Stimulated activated CD8-positive, alpha-beta memory T cell treated with anti-CD3 and anti-CD28 coated beads, Interleukin-15, amount 100 ng/mL, for 48 hours (primary cell): ENCODE measurements around the gene BRAT1.
"Not testable (repeated sequence)": the region's sequence is repeated elsewhere in the genome, so short reads cannot be mapped to it uniquely, and the experiment has no call there.

Experiments used
- DNase-seq, 2 donors: peaks; one replicate each; pipeline ENCODE4 v3.0.0-alpha.2; 2020; ENCODE audit warnings: low read depth in 2 of 2

Gene BRAT1

DNA sequence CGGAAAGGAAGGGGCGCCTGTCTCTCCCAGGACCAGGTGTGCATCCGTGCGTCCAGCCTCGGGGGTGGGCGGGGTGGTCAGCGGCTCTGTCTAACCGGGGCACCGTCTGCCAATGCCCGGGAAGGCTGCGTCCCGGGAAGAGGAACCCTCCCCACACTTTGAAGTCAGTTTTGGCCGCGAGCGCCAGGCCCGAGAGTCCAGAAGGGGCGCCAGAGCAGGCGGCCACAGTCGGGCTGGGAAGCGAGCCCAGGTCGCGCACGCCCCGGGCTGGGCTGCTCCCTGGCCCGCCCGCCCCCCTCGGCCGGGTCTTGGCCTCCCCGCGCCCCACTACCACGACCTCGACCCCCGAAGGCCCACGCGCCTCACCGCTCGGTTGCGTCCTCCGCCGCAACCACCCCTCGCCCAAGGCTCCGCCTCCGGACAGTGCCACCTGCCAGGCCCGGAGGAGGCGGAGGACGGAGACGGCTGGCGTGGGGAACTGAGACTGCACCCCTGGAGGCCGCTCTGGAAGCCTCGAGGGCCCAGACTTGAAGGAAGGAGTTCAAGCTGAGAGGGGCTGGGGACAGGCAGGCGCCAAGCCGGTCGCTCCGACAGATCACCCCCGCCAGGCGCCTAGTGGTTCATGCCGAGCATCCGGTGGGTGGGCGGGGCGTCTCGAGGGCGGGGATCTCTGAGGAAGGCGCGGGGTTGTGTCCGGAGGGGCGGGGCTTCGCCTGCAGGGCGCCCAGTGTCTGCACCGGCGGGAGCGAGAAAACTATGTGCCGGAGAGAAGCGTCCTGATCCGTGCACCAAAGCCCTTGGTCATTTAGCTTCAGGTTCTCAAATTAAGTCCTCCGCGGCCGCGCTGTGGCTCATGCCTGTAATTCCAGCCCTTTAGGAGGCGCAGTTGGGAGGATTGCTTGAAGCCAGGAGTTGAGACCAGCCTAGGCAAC is at the start of gene BRAT1:
Gene BRAT1, minus strand, starts transcription at position 404 of the 932 bp plus-strand sequence. CDS start 1,093 bp downstream, outside the sequence.
- peak; percentile 90 to 94 for DNase-seq

GRCh38 chr7:2604608-2605174 is 49.4 kb upstream of the BRAT1 start:
- no peak for DNase-seq

- no peak for DNase-seq
Observed at GRCh38 chr7:2603044-2603965, 48.0 kb upstream of the BRAT1 start.

DNA sequence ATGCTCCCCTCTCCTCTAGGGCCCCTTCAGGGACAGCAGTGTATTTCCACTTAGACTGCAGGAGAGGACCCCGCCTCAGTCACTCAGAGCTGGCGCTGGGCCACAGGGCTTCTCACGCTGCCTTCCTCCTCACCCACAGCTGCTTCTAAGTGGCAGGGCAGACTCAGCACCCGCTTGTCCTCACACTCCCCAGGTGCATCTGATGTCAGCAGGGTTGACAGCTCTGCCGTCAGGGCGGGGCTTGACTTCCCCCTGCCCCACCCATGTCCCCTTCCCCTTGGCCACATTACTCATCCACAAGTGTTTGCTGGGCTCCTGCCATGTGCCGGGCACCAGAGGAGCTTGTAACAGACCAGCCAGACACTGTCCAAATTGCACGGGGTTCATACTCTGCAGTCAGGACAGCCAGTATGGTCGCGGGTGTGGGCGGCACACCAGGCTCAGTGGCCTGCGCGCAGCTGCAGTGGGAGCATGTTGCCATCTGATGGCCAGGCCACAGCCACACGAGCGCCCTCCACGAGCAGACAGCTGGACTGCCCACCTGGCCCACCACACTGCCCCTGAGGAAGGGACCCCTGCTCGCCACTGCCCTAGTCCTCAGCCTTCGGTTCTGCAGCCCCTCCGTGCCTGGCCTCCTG is 47.2 kb upstream of the BRAT1 start:
- DNase-seq: no peak

DNA sequence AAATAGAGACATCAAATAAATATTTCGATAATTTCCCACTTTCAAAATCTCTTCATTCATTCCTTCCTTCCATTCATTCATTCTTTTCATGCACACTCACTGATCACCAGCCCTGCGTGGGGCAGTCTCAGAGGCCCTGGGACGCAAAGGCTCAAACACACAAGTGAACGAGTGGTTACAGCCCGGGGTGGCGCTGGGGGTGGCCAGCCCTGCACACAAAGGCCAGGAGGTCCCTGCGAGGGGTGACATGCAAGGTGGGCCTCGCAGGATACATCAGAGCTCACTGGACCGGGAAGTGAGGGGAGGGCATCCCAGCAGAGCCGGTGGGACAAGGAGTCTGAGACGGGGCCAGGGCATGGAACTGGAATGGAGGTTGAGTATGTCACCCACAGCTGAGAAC is 46.6 kb upstream of the BRAT1 start:
- DNase-seq: no peak

DNA sequence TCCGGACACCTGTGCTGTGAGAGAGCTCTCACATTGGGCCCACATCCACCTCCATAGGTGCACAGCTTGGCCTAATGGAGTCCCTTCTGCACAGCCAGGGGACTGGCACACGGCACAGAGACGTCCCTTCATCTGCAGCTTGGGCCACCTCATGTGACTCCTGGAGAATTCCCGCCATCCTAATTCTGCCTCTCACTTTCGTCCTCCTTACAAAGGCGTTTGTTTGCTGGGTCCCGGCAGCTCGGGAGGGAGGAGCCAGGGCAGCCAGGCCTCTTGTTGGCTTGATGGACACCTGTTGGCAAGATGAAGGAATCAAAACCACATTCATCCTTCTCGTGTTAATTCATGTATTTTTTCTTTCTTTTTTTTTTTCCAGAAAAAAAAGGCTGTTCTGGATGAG is 45.7 kb upstream of the BRAT1 start:
- DNase-seq: no peak

- DNase-seq: no peak
Observed at GRCh38 chr7:2598154-2598823, 43.0 kb upstream of the BRAT1 start.

- DNase-seq: no peak
Observed at GRCh38 chr7:2597273-2597640, 41.9 kb upstream of the BRAT1 start.

GRCh38 chr7:2596464-2597272 is 41.3 kb upstream of the BRAT1 start:
- no peak for DNase-seq

GRCh38 chr7:2595258-2595860 is 40.0 kb upstream of the BRAT1 start:
- no peak for DNase-seq

DNA sequence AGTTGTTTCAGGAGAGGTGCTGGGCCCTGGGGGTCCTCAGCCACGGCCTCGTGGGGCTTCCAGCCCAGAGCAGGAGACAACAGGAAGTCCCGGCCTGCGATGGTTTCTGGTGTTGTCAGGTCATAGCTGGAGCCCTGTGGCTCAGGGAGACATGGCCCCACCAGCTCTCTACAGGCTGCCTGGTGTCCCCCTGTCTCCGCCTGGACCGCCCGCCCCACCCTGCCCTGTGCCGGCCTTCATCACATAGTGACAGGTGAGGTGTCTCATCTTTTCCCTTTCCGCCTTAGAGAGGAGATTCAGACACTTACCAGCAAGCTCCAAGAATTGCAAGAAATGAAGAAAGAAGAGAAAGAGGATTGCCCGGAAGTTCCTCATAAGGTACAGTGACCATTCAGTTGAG is 39.3 kb upstream of the BRAT1 start:
- DNase-seq: no peak

GRCh38 chr7:2593036-2593727 is 37.9 kb upstream of the BRAT1 start:
- no peak for DNase-seq

DNA sequence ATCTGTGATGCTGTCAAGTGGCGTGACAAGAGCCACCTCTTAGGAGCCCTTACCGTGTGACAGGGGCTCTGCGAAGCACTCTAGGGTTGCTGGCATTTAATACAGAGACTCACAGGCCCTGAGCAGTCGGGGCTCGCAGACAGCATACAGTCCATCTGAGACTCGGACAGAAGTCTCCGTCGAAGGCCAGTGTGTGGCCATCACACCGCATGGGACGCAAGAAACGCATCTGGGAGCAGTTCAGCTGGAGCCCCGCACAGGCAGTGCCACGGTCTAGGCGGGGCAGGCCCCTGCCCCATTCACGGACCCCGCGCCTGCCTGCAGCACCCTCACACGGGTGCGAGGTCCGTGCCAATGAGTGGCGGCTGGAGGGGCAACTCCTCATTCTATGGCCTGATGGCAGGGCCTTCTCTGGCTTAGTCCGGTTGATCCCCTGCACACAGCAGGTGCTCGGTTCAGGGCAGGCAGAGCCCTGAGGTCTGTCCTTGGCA is 37.1 kb upstream of the BRAT1 start:
- DNase-seq: no peak

DNA sequence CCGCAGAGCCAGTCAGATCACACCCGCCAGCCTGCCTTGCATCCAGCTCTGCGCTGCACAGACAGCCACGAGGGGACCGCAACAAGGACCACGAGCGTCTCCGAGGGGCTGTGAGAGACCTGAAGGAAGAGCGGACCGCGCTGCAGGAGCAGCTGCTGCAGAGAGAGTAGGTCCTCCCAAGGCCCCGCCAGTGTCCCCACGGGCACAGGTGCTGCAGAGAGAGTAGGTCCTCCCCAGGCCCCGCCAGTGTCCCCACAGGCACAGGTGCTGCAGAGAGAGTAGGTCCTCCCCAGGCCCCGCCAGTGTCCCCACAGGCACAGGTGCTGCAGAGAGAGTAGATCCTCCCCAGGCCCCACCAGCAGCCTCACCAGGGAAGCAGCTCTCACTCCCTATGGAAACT is 34.6 kb upstream of the BRAT1 start:
- not testable (repeated sequence) for DNase-seq

GRCh38 chr7:2589341-2589740 is 34.0 kb upstream of the BRAT1 start:
- DNase-seq: no peak

DNA sequence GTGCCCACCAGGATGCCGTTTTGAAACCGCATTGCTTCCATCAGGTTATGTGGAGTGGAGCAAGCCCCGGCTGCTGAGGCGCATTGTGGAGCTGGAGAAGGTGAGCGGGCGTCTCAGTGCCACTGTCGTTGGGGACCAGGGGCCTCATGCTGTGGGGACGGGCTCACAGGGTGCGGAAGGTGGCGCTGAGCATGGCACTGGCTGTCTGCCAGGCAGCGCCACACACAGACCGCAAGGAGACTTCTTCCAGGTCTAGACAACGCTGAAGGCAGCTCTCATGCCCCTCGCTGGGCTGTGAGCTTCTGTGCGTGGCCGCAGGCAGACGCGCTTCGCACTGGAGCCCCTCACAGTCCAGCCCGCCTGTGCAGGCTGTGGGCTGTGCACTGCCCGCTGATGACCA is 32.5 kb upstream of the BRAT1 start:
- DNase-seq: no peak

GRCh38 chr7:2587134-2587533 is 31.8 kb upstream of the BRAT1 start:
- DNase-seq: no peak

GRCh38 chr7:2586326-2587020 is 31.1 kb upstream of the BRAT1 start:
- DNase-seq: no peak

DNA sequence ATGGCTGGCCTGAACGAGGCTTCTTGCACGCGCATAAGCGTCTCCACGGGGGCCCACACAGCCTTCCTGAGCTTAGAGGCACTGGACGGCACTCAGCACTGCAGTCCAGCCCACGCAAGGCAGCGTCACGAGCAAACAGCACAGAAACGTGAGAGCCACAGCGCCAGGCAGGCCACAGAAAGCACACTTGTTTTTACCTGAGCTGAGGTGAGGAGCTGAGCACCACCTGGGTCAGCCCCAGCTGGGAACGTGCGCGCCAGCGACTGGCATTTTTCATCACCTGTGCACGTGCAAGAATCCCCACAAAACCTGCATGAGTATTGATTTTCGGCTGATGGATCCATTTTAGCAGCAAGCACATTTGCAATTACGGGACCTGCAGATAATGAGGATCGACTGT is 30.1 kb upstream of the BRAT1 start:
- no peak for DNase-seq
